K562 treated with DMSO at 1 percent for 48 hours (cell line): ENCODE measurements around the gene EMILIN2. TPM values are rescaled to one million over a fixed set of nuclear protein-coding genes. Genes with fewer than 3 reads are reported as not detected.

Experiments
- total RNA-seq: library from RNA; unstranded; fragments of 300-600 nt; gene quantifications from 2 replicates; pipeline ENCODE4 v1.2.3, GENCODE V29; 2022; ENCODE audit warnings: low replicate concordance; ENCODE audit errors: extremely low read depth

Gene EMILIN2
- total RNA-seq: not detected in 2 replicates

GRCh38 chr18:2846636-2847316 is at the start of gene EMILIN2:
Gene EMILIN2, plus strand, starts transcription at chr18:2847006. Its CDS starts 183 bp downstream, at chr18:2847189.

Other genes starting within 250 kb of the EMILIN2 start
- not detected in 2 replicates for gene SMCHD1, start 191.3 kb upstream of the EMILIN2 start, total RNA-seq
- not detected in 2 replicates for gene LPIN2, start 166.1 kb downstream of the EMILIN2 start, total RNA-seq